GM18498 (cell line): Measurements from ENCODE around the gene OR10A3.
A peak's percentile ranks its signal among the peaks of the same experiment; 100 is the strongest.

ENCODE experiments used
- ATAC-seq: cut with Tn5 transposase; IDR thresholded peaks from one replicate; pipeline ENCODE4 v1.9.1; 2021; ENCODE audit warnings: mild to moderate bottlenecking, moderate library complexity; ENCODE audit not compliant: unreplicated experiment

OR10A3 gene

DNA sequence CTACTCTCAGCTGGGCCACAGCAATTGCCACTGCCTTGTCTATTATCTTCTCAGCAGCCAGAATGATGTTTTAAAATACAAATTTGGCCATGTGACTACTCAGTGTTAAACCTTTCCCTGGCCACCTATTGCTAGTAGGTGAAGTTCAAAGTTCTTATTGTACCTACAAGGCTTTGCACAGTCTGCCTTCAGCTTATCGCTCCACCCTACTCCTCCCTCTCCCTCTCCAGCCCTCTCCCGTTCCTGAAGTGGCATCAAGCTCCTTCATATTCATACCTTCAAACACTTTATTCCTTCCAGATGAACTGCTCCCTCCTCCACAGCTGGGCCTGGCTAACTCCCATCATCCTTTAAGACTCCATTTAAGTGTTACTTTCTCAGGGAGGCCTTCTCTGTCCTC is 47.7 kb downstream of the OR10A3 start:
- ATAC-seq, result no peak

- peak; percentile 63 for ATAC-seq
These were observed 48.7 kb downstream of the OR10A3 start for GRCh38 chr11:7892840-7893254.

- ATAC-seq, result peak; percentile 62
These were observed 49.3 kb downstream of the OR10A3 start for GRCh38 chr11:7892059-7892699.

DNA sequence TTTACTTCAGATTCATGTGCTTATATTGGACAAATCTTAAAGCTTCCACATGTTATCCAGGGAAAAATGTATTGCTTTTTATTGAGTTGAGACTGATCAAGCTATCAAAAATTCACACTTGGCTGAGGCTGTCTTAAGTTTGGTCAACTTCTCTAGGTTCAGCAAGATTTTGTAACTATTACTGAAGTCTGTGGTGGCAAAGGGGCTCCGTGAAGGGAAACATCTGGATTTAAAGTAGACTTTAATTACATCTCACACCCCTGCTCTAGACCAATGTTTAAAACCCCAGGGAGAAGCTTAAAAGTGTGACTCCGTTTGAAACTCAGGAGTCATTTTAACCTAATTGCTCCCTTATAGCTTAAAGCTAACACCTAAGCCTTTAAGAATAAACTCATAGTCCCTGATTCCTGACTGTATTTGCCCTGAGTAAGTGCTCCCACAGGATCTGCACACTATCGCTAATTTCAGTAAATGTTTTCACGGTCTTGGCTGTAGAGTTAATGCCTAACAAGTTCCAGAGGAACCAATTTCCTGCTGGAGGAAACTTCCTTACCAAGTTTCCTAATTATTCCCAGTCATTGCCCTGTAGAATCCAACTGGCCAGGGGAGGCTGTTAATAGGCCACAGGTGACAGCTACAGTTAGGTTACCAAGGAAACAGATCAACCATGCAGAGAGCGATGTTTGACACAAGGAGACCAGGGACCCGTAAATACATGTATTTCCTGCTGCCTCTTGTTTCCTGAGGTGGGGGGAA is 50.9 kb downstream of the OR10A3 start:
- no peak for ATAC-seq

DNA sequence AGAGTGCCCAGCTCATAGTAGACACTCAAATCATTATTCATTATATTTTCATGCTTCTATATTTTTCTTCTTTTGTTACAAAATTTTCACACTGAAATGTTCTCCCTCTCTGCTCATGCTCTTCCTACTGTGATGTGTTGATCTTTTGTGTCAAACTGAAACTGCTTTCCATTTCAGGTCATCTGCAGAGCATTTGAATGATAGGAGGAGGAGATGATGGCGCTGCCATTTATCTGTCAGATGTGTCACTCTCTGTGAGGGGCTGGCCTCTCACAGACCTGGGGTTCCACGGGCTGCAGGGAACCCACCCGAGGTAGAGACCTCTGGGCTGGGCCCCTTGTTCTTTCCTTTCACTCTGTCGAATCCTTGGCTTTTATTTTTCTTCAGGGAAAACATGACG is 51.5 kb downstream of the OR10A3 start:
- ATAC-seq, result peak; percentile 47
